ENCODE data around the gene LSM12.

Gene LSM12

GRCh38 chr17:44087319-44087718 is 20.8 kb upstream of the LSM12 start (continued):
- TF ChIP-seq ZFP37 (tag by site-specific recombination; IDR thresholded peaks at IDR 0.05): no peak
- TF ChIP-seq EGR2 (tag by site-specific recombination; IDR thresholded peaks at IDR 0.05; ENCODE audit: low read depth): 0 out of 2 replicates have a peak, but pooled peaks have one; percentile 5
- TF ChIP-seq ZNF600 (tag by site-specific recombination; IDR thresholded peaks at IDR 0.05): peak; percentile 22; the same call in 1 of the 2 replicates
- no peak for TF ChIP-seq ZNF670 (tag by site-specific recombination; IDR thresholded peaks at IDR 0.05; ENCODE audit: low read depth)
- no peak for TF ChIP-seq ZNF18 (tag by site-specific recombination; IDR thresholded peaks at IDR 0.05)
- TF ChIP-seq KLF17 (tag by site-specific recombination; IDR thresholded peaks at IDR 0.05): peak; percentile 21
- no peak for TF ChIP-seq HOXD13 (CRISPR knock-in tag; IDR thresholded peaks at IDR 0.05; ENCODE audit: borderline replicate concordance)
- TF ChIP-seq ZNF785 (tag by site-specific recombination; IDR thresholded peaks at IDR 0.05): no peak
- TF ChIP-seq BCL11B (tag by site-specific recombination; IDR thresholded peaks at IDR 0.05; ENCODE audit: low read depth): no peak
- peak; percentile 5 for TF ChIP-seq ZBTB26 (tag by site-specific recombination; optimal IDR thresholded peaks at IDR 0.05)
- TF ChIP-seq ZNF2 (tag by site-specific recombination; IDR thresholded peaks at IDR 0.05): no peak
- TF ChIP-seq BCL11A (tag by site-specific recombination; IDR thresholded peaks at IDR 0.05; ENCODE audit: low read depth): no peak
- no peak for TF ChIP-seq TCF7L2 (IDR thresholded peaks at IDR 0.05; ENCODE audit: borderline replicate concordance, low read depth, low read length)
- no peak for TF ChIP-seq ZNF140 (tag by site-specific recombination; IDR thresholded peaks at IDR 0.05)
- 0 out of 2 replicates have a peak, but pooled peaks have one; percentile 2 for TF ChIP-seq INSM2 (tag by site-specific recombination; IDR thresholded peaks at IDR 0.05)
- TF ChIP-seq PRDM10 (tag by site-specific recombination; IDR thresholded peaks at IDR 0.05): peak; percentile 27; the same call in 1 of the 2 replicates
- no peak for TF ChIP-seq ZNF624 (tag by site-specific recombination; IDR thresholded peaks at IDR 0.05)
- no peak for TF ChIP-seq ZNF621 (tag by site-specific recombination; IDR thresholded peaks at IDR 0.05)
- TF ChIP-seq AEBP2 (tag by site-specific recombination; IDR thresholded peaks at IDR 0.05; ENCODE audit: borderline replicate concordance): no peak
- peak; percentile 90 for TF ChIP-seq GLIS1 (tag by site-specific recombination; IDR thresholded peaks at IDR 0.05)
- TF ChIP-seq ZNF19 (tag by site-specific recombination; IDR thresholded peaks at IDR 0.05; ENCODE audit: low read depth): no peak
- no peak for TF ChIP-seq ZNF24 (tag by site-specific recombination; IDR thresholded peaks at IDR 0.05)
- no peak; the same call in 1 of the 2 replicates for TF ChIP-seq ZNF366 (tag by site-specific recombination; conservative IDR thresholded peaks at IDR 0.05)
- no peak for TF ChIP-seq ZNF48 (tag by site-specific recombination; IDR thresholded peaks at IDR 0.05)
- TF ChIP-seq ZNF114 (tag by site-specific recombination; IDR thresholded peaks at IDR 0.05): no peak
- TF ChIP-seq ZBTB17 (tag by site-specific recombination; IDR thresholded peaks at IDR 0.05): 0 out of 2 replicates have a peak, but pooled peaks have one; percentile 47
- no peak for TF ChIP-seq ZNF157 (tag by site-specific recombination; IDR thresholded peaks at IDR 0.05)
- no peak for TF ChIP-seq ZNF677 (tag by site-specific recombination; IDR thresholded peaks at IDR 0.05)
- TF ChIP-seq ZNF549 (tag by site-specific recombination; IDR thresholded peaks at IDR 0.05): no peak
- TF ChIP-seq ZIC2 (tag by site-specific recombination; IDR thresholded peaks at IDR 0.05): peak; percentile 75
- no peak for TF ChIP-seq ZNF404 (tag by site-specific recombination; IDR thresholded peaks at IDR 0.05)
- TF ChIP-seq ZNF791 (tag by site-specific recombination; IDR thresholded peaks at IDR 0.05): no peak

All from HEK293 (cell line).